WI38 (cell line): ENCODE results near the gene CEMP1.

Source experiments
- H3K4me3 ChIP-seq: 2 replicates; pipeline ENCODE4 v1.5.1; 2011; ENCODE audit warnings: low read depth, mild to moderate bottlenecking, control low read depth, low read length
- CTCF ChIP-seq: IDR thresholded peaks from 2 replicates; pipeline ENCODE4 v1.5.1; 2012; ENCODE audit warnings: low read depth, mild to moderate bottlenecking, control low read depth, low read length

The CEMP1 gene

GRCh38 chr16:2531696-2532493, 687 bp upstream of the CEMP1 start:
- no peak for TF ChIP-seq CTCF
- peak overlapping the region; percentile 56 for H3K4me3 ChIP-seq

- no peak overlapping the region for H3K4me3 ChIP-seq
- no peak for TF ChIP-seq CTCF
Measured at GRCh38 chr16:2530629-2531318, 434 bp downstream of the CEMP1 start.

GRCh38 chr16:2529961-2530628, 1.1 kb downstream of the CEMP1 start:
- H3K4me3 ChIP-seq = no peak overlapping the region
- TF ChIP-seq CTCF = no peak

- no peak for TF ChIP-seq CTCF
- H3K4me3 ChIP-seq = no peak overlapping the region
Measured at GRCh38 chr16:2529061-2529931, 1.9 kb downstream of the CEMP1 start.

GRCh38 chr16:2528161-2529060, 2.8 kb downstream of the CEMP1 start:
- no peak for TF ChIP-seq CTCF
- no peak overlapping the region for H3K4me3 ChIP-seq

- H3K4me3 ChIP-seq = no peak overlapping the region
- TF ChIP-seq CTCF = no peak
Measured at GRCh38 chr16:2527784-2528100, 3.5 kb downstream of the CEMP1 start.
